ENCODE measurements around the gene MYO1B. TPM values are rescaled to one million over a fixed set of nuclear protein-coding genes. Genes with fewer than 3 reads are reported as not detected.

The MYO1B gene
- total RNA-seq (2014; rRNA removed; shearing (Covaris generic)): 44.0 and 47.5 TPM in 2 replicates
- polyA plus RNA-seq (2014; cell fraction: nucleus; rRNA removed): 37.8 and 41.6 TPM in 2 replicates

GRCh38 chr2:191245046-191245868, at the start of gene MYO1B:
Gene MYO1B, plus strand, starts transcription at chr2:191245404. Its CDS starts 31,492 bp downstream, at chr2:191276896.
- peak; percentile 76 for DNase-seq (ENCODE audit: extremely low read depth, low read depth)

GRCh38 chr2:191197096-191197495, 48.1 kb upstream of the MYO1B start:
- no peak for DNase-seq (ENCODE audit: extremely low read depth, low read depth)

- DNase-seq (ENCODE audit: extremely low read depth, low read depth): no peak
Observed at GRCh38 chr2:191198271-191198670, 46.9 kb upstream of the MYO1B start.

- no peak for DNase-seq (ENCODE audit: extremely low read depth, low read depth)
Observed at GRCh38 chr2:191199929-191200512, 45.2 kb upstream of the MYO1B start.

- no peak for DNase-seq (ENCODE audit: extremely low read depth, low read depth)
Observed at GRCh38 chr2:191200910-191201309, 44.3 kb upstream of the MYO1B start.

GRCh38 chr2:191202209-191202721, 42.9 kb upstream of the MYO1B start:
- DNase-seq (ENCODE audit: extremely low read depth, low read depth): no peak

- no peak for DNase-seq (ENCODE audit: extremely low read depth, low read depth)
Observed at GRCh38 chr2:191202881-191203397, 42.3 kb upstream of the MYO1B start.

GRCh38 chr2:191204433-191204832, 40.8 kb upstream of the MYO1B start:
- DNase-seq (ENCODE audit: extremely low read depth, low read depth): no peak

- DNase-seq (ENCODE audit: extremely low read depth, low read depth): no peak
Observed at GRCh38 chr2:191206613-191207471, 38.4 kb upstream of the MYO1B start.

GRCh38 chr2:191209340-191209739, 35.9 kb upstream of the MYO1B start:
- DNase-seq (ENCODE audit: extremely low read depth, low read depth): no peak

- no peak for DNase-seq (ENCODE audit: extremely low read depth, low read depth)
Observed at GRCh38 chr2:191212119-191212518, 33.1 kb upstream of the MYO1B start.

- DNase-seq (ENCODE audit: extremely low read depth, low read depth): no peak
Observed at GRCh38 chr2:191213333-191213732, 31.9 kb upstream of the MYO1B start.

GRCh38 chr2:191215230-191215629, 30.0 kb upstream of the MYO1B start:
- no peak for DNase-seq (ENCODE audit: extremely low read depth, low read depth)

GRCh38 chr2:191215666-191216065, 29.5 kb upstream of the MYO1B start:
- no peak for DNase-seq (ENCODE audit: extremely low read depth, low read depth)

- DNase-seq (ENCODE audit: extremely low read depth, low read depth): peak; percentile 81
Observed at GRCh38 chr2:191217580-191217979, 27.6 kb upstream of the MYO1B start.

GRCh38 chr2:191218292-191218898, 26.8 kb upstream of the MYO1B start:
- DNase-seq (ENCODE audit: extremely low read depth, low read depth): peak; percentile 82

GRCh38 chr2:191220671-191221070, 24.5 kb upstream of the MYO1B start:
- DNase-seq (ENCODE audit: extremely low read depth, low read depth): no peak

- DNase-seq (ENCODE audit: extremely low read depth, low read depth): no peak
Observed at GRCh38 chr2:191221666-191222065, 23.5 kb upstream of the MYO1B start.

- DNase-seq (ENCODE audit: extremely low read depth, low read depth): no peak
Observed at GRCh38 chr2:191222507-191222906, 22.7 kb upstream of the MYO1B start.

- no peak for DNase-seq (ENCODE audit: extremely low read depth, low read depth)
Observed at GRCh38 chr2:191222952-191223351, 22.3 kb upstream of the MYO1B start.
